Measurements from ENCODE around the gene CYBB.

Gene CYBB

GRCh38 chrX:37847733-37848197 is 67.9 kb downstream of the CYBB start:
- H3K4me1 ChIP-seq (ENCODE audit: control insufficient read depth in 2 of 2, insufficient read depth in 2 of 2, low read length in 2 of 2), result no peaks in the 10 kb centered on the region
- peak overlapping the region; percentile 35 to 79 for H3K9ac ChIP-seq (ENCODE audit: low read depth in 1 of 2, low read length in 2 of 2)
- H3K27me3 ChIP-seq (ENCODE audit: control insufficient read depth in 2 of 2, insufficient read depth in 2 of 2, low read length in 2 of 2), result no peaks in the 10 kb centered on the region
- no peaks in the 10 kb centered on the region for H3K9me3 ChIP-seq (ENCODE audit: control insufficient read depth in 2 of 2, low read length in 2 of 2)
- H3K36me3 ChIP-seq (ENCODE audit: control insufficient read depth in 2 of 2, insufficient read depth in 2 of 2, low read length in 2 of 2), result no peaks in the 10 kb centered on the region
- peak overlapping the region; percentile 67 to 69 for H3K27ac ChIP-seq (ENCODE audit: low read depth in 2 of 2, low read length in 2 of 2)
- peak overlapping the region; percentile 72 to 74 for H3K4me3 ChIP-seq (ENCODE audit: low read length in 2 of 2)

DNA sequence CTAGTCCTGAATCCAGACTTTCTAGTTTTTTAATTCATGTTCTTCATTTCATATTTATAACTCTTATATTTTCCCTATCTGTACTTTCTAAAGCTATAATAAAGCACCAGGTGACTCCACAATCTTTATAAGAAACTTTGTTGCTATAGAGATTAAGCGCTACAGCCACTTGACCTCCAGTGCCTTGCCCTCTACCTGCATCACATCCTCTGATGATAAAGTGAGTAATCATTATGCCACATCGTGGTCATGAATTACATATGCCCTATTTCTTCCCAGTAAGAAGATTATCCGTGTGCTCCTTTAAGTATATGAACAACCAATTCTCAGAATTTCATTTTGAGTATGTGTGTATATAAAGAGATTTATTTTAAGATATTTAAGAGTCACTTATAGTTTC is 74.3 kb downstream of the CYBB start:
- no peak overlapping the region for H3K9ac ChIP-seq (ENCODE audit: low read depth in 1 of 2, low read length in 2 of 2)
- no peaks in the 10 kb centered on the region for H3K36me3 ChIP-seq (ENCODE audit: control insufficient read depth in 2 of 2, insufficient read depth in 2 of 2, low read length in 2 of 2)
- H3K4me1 ChIP-seq (ENCODE audit: control insufficient read depth in 2 of 2, insufficient read depth in 2 of 2, low read length in 2 of 2), result no peaks in the 10 kb centered on the region
- peaks cover 0 to 2% of the 10 kb centered on the region in 2 donors for H3K27me3 ChIP-seq (ENCODE audit: control insufficient read depth in 2 of 2, insufficient read depth in 2 of 2, low read length in 2 of 2)
- no peak overlapping the region for H3K4me3 ChIP-seq (ENCODE audit: low read length in 2 of 2)
- H3K9me3 ChIP-seq (ENCODE audit: control insufficient read depth in 2 of 2, low read length in 2 of 2), result no peaks in the 10 kb centered on the region
- no peak overlapping the region for H3K27ac ChIP-seq (ENCODE audit: low read depth in 2 of 2, low read length in 2 of 2)

GRCh38 chrX:37854748-37855147 is 74.9 kb downstream of the CYBB start:
- H3K4me3 ChIP-seq (ENCODE audit: low read length in 2 of 2), result no peak overlapping the region
- H3K36me3 ChIP-seq (ENCODE audit: control insufficient read depth in 2 of 2, insufficient read depth in 2 of 2, low read length in 2 of 2), result no peaks in the 10 kb centered on the region
- no peaks in the 10 kb centered on the region for H3K4me1 ChIP-seq (ENCODE audit: control insufficient read depth in 2 of 2, insufficient read depth in 2 of 2, low read length in 2 of 2)
- H3K27me3 ChIP-seq (ENCODE audit: control insufficient read depth in 2 of 2, insufficient read depth in 2 of 2, low read length in 2 of 2), result peaks cover 0 to 2% of the 10 kb centered on the region in 2 donors
- no peaks in the 10 kb centered on the region for H3K9me3 ChIP-seq (ENCODE audit: control insufficient read depth in 2 of 2, low read length in 2 of 2)
- no peak overlapping the region for H3K27ac ChIP-seq (ENCODE audit: low read depth in 2 of 2, low read length in 2 of 2)
- H3K9ac ChIP-seq (ENCODE audit: low read depth in 1 of 2, low read length in 2 of 2), result no peak overlapping the region

DNA sequence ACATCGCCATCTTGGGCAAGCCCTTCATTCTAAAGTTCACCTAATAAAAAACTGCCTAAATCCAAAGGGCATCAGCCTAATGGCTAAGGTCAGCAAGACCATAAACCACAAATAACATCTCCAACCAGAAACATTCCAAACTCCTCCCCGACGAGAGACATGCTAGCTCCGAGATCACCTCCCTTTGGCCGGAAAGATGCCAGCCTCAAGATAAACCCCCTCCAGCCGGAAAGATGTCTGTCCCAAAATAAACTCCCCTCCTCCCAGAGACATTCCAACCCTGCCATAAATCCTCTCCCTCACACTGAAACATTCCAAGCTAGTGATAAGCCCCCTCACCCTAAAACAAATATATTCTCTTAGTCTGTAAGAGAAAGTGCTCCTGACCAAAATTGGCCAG is 80.9 kb downstream of the CYBB start:
- Histone ChIP-seq H3K4me1 (ENCODE audit: control insufficient read depth in 2 of 2, insufficient read depth in 2 of 2, low read length in 2 of 2) (no peaks in the 10 kb centered on the region), H3K36me3 (ENCODE audit: control insufficient read depth in 2 of 2, insufficient read depth in 2 of 2, low read length in 2 of 2) (no peaks in the 10 kb centered on the region), H3K4me3 (ENCODE audit: low read length in 2 of 2) (no peak overlapping the region), H3K27ac (ENCODE audit: low read depth in 2 of 2, low read length in 2 of 2) (no peak overlapping the region), H3K9ac (ENCODE audit: low read depth in 1 of 2, low read length in 2 of 2) (no peak overlapping the region), H3K9me3 (ENCODE audit: control insufficient read depth in 2 of 2, low read length in 2 of 2) (no peaks in the 10 kb centered on the region), H3K27me3 (ENCODE audit: control insufficient read depth in 2 of 2, insufficient read depth in 2 of 2, low read length in 2 of 2) (no peaks in the 10 kb centered on the region)

DNA sequence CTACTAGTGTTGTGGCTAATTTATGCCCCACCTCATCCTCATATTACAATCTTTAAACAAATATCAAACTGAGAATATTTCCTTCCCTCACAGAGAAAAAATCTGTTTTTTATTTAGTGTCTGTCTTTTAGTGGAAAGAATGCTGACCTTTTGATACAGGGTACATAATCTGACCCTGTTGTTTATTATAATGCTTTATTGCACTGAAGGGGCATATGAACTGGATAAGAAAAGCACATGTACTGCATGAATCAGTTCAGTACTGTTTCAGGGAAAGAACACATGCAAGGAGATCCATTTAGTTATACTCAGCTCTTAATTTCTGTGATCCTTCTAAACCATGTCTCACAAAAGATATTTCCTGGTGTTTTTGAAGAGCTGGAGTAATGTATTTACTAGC is 83.0 kb downstream of the CYBB start:
- Histone ChIP-seq H3K4me3 (ENCODE audit: low read length in 2 of 2) (no peak overlapping the region), H3K4me1 (ENCODE audit: control insufficient read depth in 2 of 2, insufficient read depth in 2 of 2, low read length in 2 of 2) (no peaks in the 10 kb centered on the region), H3K27ac (ENCODE audit: low read depth in 2 of 2, low read length in 2 of 2) (no peak overlapping the region), H3K9ac (ENCODE audit: low read depth in 1 of 2, low read length in 2 of 2) (no peak overlapping the region), H3K27me3 (ENCODE audit: control insufficient read depth in 2 of 2, insufficient read depth in 2 of 2, low read length in 2 of 2) (no peaks in the 10 kb centered on the region), H3K9me3 (ENCODE audit: control insufficient read depth in 2 of 2, low read length in 2 of 2) (no peaks in the 10 kb centered on the region), H3K36me3 (ENCODE audit: control insufficient read depth in 2 of 2, insufficient read depth in 2 of 2, low read length in 2 of 2) (no peaks in the 10 kb centered on the region)

All from mucosa of rectum (tissue), 2 donors.